GM19395 (cell line): ENCODE measurements around the gene PDGFRA.
A peak's percentile ranks its signal among the peaks of the same experiment; 100 is the strongest.
"Not testable (repeated sequence)": the region's sequence is repeated elsewhere in the genome, so short reads cannot be mapped to it uniquely, and the experiment has no call there.

ENCODE experiments used
- ATAC-seq: cut with Tn5 transposase; IDR thresholded peaks from one replicate; pipeline ENCODE4 v1.9.1; 2021; ENCODE audit warnings: mild to moderate bottlenecking, moderate library complexity; ENCODE audit not compliant: unreplicated experiment

PDGFRA gene

GRCh38 chr4:54227256-54228055, 1.6 kb upstream of the PDGFRA start:
- ATAC-seq = no peak

GRCh38 chr4:54228056-54228527, 1.0 kb upstream of the PDGFRA start:
- ATAC-seq = no peak

- ATAC-seq = no peak
Measured at GRCh38 chr4:54228546-54228945, 547 bp upstream of the PDGFRA start.

- ATAC-seq = no peak
Measured at GRCh38 chr4:54229631-54230483, 764 bp downstream of the PDGFRA start.

GRCh38 chr4:54230484-54231418, 1.7 kb downstream of the PDGFRA start:
- ATAC-seq = no peak

GRCh38 chr4:54231419-54231767, 2.3 kb downstream of the PDGFRA start:
- ATAC-seq = no peak

GRCh38 chr4:54231768-54232688, 2.9 kb downstream of the PDGFRA start:
- ATAC-seq = no peak

- ATAC-seq = peak; percentile 87
Measured at GRCh38 chr4:54233277-54233696, 4.2 kb downstream of the PDGFRA start.

- peak; percentile 56 for ATAC-seq
Measured at GRCh38 chr4:54233697-54234496, 4.8 kb downstream of the PDGFRA start.

GRCh38 chr4:54234497-54235205, 5.6 kb downstream of the PDGFRA start:
- no peak for ATAC-seq

GRCh38 chr4:54236316-54236715, 7.2 kb downstream of the PDGFRA start:
- ATAC-seq = not testable (repeated sequence)

GRCh38 chr4:54237770-54238169, 8.7 kb downstream of the PDGFRA start:
- no peak for ATAC-seq

GRCh38 chr4:54238389-54238788, 9.3 kb downstream of the PDGFRA start:
- ATAC-seq = no peak

- ATAC-seq = not testable (repeated sequence)
Measured at GRCh38 chr4:54241268-54241823, 12.3 kb downstream of the PDGFRA start.

- not testable (repeated sequence) for ATAC-seq
Measured at GRCh38 chr4:54243541-54243940, 14.4 kb downstream of the PDGFRA start.

- ATAC-seq = not testable (repeated sequence)
Measured at GRCh38 chr4:54252312-54252711, 23.2 kb downstream of the PDGFRA start.

GRCh38 chr4:54254116-54254914, 25.2 kb downstream of the PDGFRA start:
- no peak for ATAC-seq
